WI38 (cell line): Measurements from ENCODE around the gene SPG21.

Source experiments
- H3K4me3 ChIP-seq: 2 replicates; pipeline ENCODE4 v1.5.1; 2011; ENCODE audit warnings: low read depth, mild to moderate bottlenecking, control low read depth, low read length
- CTCF ChIP-seq: IDR thresholded peaks from 2 replicates; pipeline ENCODE4 v1.5.1; 2012; ENCODE audit warnings: low read depth, mild to moderate bottlenecking, control low read depth, low read length

Gene SPG21

DNA sequence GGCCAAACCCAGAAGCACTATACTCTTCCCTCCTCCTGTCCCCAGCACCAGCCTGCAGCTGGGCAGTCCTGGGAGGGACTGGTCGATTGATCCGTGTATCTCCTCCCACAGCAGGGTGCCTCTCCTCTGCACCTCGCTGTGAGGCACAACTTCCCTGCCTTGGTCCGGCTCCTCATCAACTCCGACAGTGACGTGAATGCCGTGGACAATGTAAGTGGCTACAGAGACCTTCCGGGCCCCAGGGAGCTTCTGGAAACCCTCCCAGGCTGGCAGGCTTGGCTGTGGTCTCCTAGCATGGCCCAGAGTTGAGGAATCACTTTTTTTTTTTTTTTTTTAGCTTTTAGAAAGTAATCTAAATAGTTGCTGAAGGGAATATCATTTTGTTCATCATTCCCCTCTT is 47.4 kb downstream of the SPG21 start:
- TF ChIP-seq CTCF, result no peak
- no peak overlapping the region for H3K4me3 ChIP-seq

DNA sequence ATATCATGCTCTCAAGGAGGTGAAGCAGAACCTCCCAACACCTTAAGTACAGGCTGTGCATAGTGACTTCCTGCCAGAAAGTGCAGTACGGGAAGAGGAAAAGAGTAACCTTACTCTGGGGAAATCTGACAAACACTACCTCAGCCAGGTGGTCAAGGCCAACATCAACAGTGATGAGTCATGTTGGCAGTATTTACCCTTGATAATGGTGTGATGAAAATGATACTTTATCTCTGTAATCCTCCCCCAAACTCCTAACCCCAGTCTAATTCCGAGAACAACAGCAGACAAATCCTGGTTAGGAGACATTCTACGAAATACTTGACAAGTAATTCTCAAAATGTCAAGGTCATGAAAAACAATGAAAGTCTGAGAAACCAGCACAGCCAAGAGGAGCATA is 51.5 kb downstream of the SPG21 start:
- no peak for TF ChIP-seq CTCF
- H3K4me3 ChIP-seq, result no peak overlapping the region

DNA sequence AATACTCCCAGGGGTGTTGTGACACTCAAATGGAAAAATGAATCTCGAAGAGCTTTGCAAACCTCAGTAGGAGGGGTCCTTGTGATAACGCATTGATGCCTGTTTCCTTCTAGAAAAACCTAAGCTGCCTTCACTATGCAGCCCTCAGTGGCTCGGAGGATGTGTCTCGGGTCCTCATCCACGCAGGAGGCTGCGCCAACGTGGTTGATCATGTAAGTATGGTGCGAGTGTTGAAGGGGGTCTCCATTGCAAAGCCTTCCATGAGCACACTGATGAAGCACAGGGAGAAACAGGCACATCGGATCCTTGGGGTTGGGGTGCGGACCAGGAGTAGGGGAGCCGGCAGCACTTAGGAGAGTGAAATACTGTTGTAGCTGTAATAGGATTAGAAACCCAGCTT is 55.7 kb downstream of the SPG21 start:
- H3K4me3 ChIP-seq, result no peak overlapping the region
- no peak for TF ChIP-seq CTCF

- no peak overlapping the region for H3K4me3 ChIP-seq
- TF ChIP-seq CTCF, result no peak
Measured at GRCh38 chr15:64931381-64931780, 58.3 kb downstream of the SPG21 start.

DNA sequence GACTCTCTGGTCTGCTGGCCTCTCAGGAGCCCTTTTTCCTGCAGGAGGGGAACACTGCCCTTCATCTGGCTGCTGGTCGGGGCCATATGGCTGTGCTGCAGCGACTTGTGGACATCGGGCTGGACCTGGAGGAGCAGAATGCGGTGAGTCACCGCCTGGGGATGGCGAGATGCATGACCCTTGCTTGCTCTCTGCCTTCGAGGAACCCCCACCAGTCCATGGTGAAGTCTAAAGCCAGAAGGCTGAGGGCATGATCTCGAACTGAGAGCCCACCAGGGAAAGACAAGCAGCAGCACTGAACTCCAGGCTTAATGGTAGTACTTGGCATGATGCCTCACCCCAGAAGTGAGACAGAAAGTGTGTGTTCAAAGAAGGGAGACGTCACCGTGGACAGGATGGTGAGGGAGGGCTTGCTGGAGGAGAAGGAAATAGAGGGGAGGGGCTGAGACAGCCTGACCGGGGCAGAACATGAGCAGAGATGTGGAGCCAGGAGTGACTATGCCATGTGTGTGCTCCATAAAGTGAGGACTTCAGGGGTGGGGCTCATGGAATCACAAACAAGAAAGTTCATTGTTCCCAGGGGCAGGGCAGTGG is 58.8 kb downstream of the SPG21 start:
- TF ChIP-seq CTCF, result no peak
- H3K4me3 ChIP-seq, result no peak overlapping the region

- no peak for TF ChIP-seq CTCF
- H3K4me3 ChIP-seq, result no peak overlapping the region
Measured at GRCh38 chr15:64930019-64930652, 59.6 kb downstream of the SPG21 start.

- TF ChIP-seq CTCF, result no peak
- no peak overlapping the region for H3K4me3 ChIP-seq
Measured at GRCh38 chr15:64928626-64929220, 61.0 kb downstream of the SPG21 start.
